NCI-H446 (cell line): Measurements from ENCODE around the gene RALGPS1.

ENCODE experiments used
- DNase-seq, 2 experiments: peaks; one replicate each; lab custom pipeline; 2025; lab: John Stamatoyannopoulos, UW

Gene RALGPS1

GRCh38 chr9:127224178-127224882 is 309.7 kb downstream of the RALGPS1 start:
- peak; percentile 35 to 81 for DNase-seq

- peak; percentile 42 to 85 for DNase-seq
Observed at GRCh38 chr9:127224883-127225739, 310.5 kb downstream of the RALGPS1 start.

- no peak for DNase-seq
Observed at GRCh38 chr9:127225801-127226625, 311.4 kb downstream of the RALGPS1 start.

GRCh38 chr9:127229691-127230417 is 315.3 kb downstream of the RALGPS1 start:
- no peak for DNase-seq

GRCh38 chr9:127231666-127232065 is 317.1 kb downstream of the RALGPS1 start:
- no peak for DNase-seq

- no peak for DNase-seq
Observed at GRCh38 chr9:127232833-127233549, 318.4 kb downstream of the RALGPS1 start.

GRCh38 chr9:127233550-127233949 is 319.0 kb downstream of the RALGPS1 start:
- no peak for DNase-seq

GRCh38 chr9:127233989-127234388 is 319.4 kb downstream of the RALGPS1 start:
- DNase-seq, result no peak

GRCh38 chr9:127237801-127238200 is 323.2 kb downstream of the RALGPS1 start:
- DNase-seq, result no peak

GRCh38 chr9:127241354-127241753 is 326.8 kb downstream of the RALGPS1 start:
- no peak for DNase-seq

- peak; percentile 75 to 92 for DNase-seq
Observed at GRCh38 chr9:127244609-127245601, 330.3 kb downstream of the RALGPS1 start.

- DNase-seq, result no peak
Observed at GRCh38 chr9:127245637-127246164, 331.1 kb downstream of the RALGPS1 start.

- no peak for DNase-seq
Observed at GRCh38 chr9:127248241-127248640, 333.7 kb downstream of the RALGPS1 start.

GRCh38 chr9:127249877-127250276 is 335.3 kb downstream of the RALGPS1 start:
- no peak for DNase-seq

GRCh38 chr9:127250896-127251391 is 336.4 kb downstream of the RALGPS1 start:
- no peak for DNase-seq

- DNase-seq, result no peak
Observed at GRCh38 chr9:127252410-127253318, 338.1 kb downstream of the RALGPS1 start.

- DNase-seq, result no peak
Observed at GRCh38 chr9:127253446-127253845, 338.9 kb downstream of the RALGPS1 start.

- DNase-seq, result no peak
Observed at GRCh38 chr9:127255692-127256091, 341.1 kb downstream of the RALGPS1 start.
